Measurements from ENCODE around the gene PRRT1. TPM values are rescaled to one million over a fixed set of nuclear protein-coding genes. Genes with fewer than 3 reads are reported as not detected.

Gene PRRT1
- total RNA-seq: 1 to 10 TPM; 1.1 to 1.6 TPM

DNA sequence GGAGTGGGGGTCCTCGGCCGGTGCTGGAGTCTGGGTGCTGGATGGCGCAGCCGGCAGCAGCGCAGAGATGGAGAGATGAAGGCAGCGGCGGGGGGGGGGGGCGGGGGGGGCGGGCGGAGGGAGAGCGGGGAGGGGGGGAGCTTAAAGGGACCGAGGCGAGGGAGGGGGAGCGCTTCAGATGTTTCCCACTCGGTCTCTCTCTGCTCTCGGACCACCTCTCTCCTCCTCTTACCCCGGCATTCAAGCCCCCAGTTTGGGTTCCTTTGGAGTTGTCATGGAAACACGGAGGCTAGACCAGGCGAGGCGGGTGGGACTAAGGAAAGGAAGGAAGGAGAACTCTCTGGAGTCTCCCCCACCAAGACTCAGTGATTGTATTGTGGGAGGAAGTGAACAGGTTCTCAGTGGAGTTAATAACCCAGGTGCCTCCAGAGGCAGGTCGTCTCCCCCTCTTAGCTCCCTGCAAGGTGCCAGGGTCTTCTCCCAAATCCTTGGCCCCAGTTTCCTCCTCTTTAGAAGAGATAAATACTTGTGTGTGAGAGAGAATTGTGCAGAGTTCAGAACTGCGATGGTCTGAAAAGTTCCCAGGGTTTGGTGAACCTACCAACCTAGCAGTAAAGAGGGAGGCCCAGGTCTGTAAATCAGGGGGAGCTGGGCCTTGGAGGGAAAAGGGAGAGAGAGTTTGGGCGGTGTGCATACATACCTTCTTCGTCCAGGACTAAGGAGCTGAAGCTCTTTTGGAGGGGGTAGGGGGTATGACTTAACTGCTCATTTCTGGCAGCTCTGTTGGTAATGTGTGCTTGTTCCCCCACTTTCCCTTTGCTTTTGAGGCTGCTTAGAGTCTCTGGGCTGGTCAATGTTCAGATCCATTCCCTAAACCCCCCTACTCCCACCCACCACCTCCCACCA lies at the start of gene PRRT1:
TSS of gene PRRT1 (minus strand) at position 77 of the 906 bp plus-strand sequence. CDS start 112 bp downstream, outside the sequence.
- Mint-ChIP-seq H3K4me3 (peak within 1 kb of the TSS; percentile 85), H3K4me1 (ENCODE audit: low read depth) (peaks cover 55% of the 10 kb centered on the region), H3K36me3 (ENCODE audit: low read depth) (peaks cover 6% of the 10 kb centered on the region), H3K27ac (peak within 1 kb of the TSS; percentile 97), H3K27me3 (peaks cover 22% of the 10 kb centered on the region), H3K9me3 (no peaks in the 10 kb centered on the region)
- intact Hi-C loops (cut with micrococcal nuclease): no loop called here
- DNase-seq (peak; percentile 10), ATAC-seq (no peak)
- POLR2A ChIA-PET: interaction anchor here (0.6 to 1.0 kb wide), 2 partner anchors 16 to 1355 kb away, joined by 3 read pairs; no protein-coding TSS in a partner anchor
- CTCF ChIA-PET: interaction anchor here (1.2 to 2.9 kb wide), 3 partner anchors 23 to 104 kb away, joined by 6 to 8 read pairs (median 6); partner anchors contain the start of genes ATF6B and FKBPL
- TF ChIP-seq, protein P1, sequence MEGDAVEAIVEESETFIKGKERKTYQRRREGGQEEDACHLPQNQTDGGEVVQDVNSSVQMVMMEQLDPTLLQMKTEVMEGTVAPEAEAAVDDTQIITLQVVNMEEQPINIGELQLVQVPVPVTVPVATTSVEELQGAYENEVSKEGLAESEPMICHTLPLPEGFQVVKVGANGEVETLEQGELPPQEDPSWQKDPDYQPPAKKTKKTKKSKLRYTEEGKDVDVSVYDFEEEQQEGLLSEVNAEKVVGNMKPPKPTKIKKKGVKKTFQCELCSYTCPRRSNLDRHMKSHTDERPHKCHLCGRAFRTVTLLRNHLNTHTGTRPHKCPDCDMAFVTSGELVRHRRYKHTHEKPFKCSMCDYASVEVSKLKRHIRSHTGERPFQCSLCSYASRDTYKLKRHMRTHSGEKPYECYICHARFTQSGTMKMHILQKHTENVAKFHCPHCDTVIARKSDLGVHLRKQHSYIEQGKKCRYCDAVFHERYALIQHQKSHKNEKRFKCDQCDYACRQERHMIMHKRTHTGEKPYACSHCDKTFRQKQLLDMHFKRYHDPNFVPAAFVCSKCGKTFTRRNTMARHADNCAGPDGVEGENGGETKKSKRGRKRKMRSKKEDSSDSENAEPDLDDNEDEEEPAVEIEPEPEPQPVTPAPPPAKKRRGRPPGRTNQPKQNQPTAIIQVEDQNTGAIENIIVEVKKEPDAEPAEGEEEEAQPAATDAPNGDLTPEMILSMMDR (IDR thresholded peaks at IDR 0.05): no peak

DNA sequence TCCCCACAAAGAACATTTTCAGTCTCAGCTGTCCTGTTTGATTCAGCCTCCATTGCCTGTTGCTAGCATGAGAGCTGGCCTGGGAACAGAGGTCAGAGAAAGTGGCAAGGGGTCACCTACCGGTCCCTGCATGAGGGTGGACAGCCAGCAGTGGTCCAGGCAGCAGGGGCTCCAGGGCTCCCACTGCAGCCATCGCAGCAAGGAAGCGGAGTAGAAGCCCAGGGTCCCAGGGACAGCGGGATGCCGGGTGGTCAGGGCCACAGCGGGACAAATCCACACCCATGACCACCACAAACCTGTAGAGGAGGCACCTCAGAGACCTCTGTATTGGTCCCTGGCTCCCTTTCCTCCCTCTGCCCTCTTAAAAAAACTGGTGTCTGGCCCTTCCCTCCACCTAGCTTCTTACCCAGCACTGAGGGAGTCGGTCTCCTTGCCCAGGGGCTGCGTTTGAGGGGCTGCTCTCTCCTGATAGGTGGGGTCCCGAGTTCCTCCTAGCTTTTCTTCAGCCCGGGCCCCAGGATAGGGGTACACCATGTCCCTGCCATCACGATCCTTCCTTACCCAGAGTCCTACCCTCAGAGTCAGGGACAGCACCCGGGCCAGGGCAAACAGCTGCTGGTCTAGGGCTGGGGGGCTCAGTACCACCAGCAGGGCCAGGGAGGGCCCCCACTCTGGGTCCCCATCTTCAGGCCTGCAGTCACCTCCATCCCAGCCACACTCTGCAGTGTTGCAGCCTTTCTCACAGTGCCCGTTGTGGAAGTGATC lies 49.2 kb upstream of the PRRT1 start:
- no peak overlapping the region for H3K27ac Mint-ChIP-seq
- ATAC-seq (no peak), DNase-seq (no peak)
- no peaks in the 10 kb centered on the region for H3K36me3 Mint-ChIP-seq (ENCODE audit: low read depth)
- ChIA-PET POLR2A (interaction anchor here (0.5 kb wide), 1 partner anchor 15 kb away, joined by 3 read pairs; no protein-coding TSS in a partner anchor), CTCF (no interaction called here)
- intact Hi-C loops (cut with micrococcal nuclease): no loop called here
- no peaks in the 10 kb centered on the region for H3K27me3 Mint-ChIP-seq
- no peak overlapping the region for H3K4me3 Mint-ChIP-seq
- H3K9me3 Mint-ChIP-seq: no peaks in the 10 kb centered on the region
- TF ChIP-seq, protein P1 (IDR thresholded peaks at IDR 0.05): no peak
- H3K4me1 Mint-ChIP-seq (ENCODE audit: low read depth): peaks cover 5% of the 10 kb centered on the region

GRCh38 chr6:32198866-32199265 lies 47.1 kb upstream of the PRRT1 start:
- no peak overlapping the region for H3K4me3 Mint-ChIP-seq
- TF ChIP-seq, protein P1 (IDR thresholded peaks at IDR 0.05): no peak
- H3K27me3 Mint-ChIP-seq: no peaks in the 10 kb centered on the region
- ChIA-PET POLR2A (no interaction called here), CTCF (no interaction called here)
- H3K4me1 Mint-ChIP-seq (ENCODE audit: low read depth): peaks cover 16% of the 10 kb centered on the region
- no peaks in the 10 kb centered on the region for H3K36me3 Mint-ChIP-seq (ENCODE audit: low read depth)
- ATAC-seq: no peak
- intact Hi-C loops (cut with micrococcal nuclease): no loop called here
- no peak overlapping the region for H3K27ac Mint-ChIP-seq
- H3K9me3 Mint-ChIP-seq: no peaks in the 10 kb centered on the region
- no peak for DNase-seq

GRCh38 chr6:32198345-32198696 lies 46.6 kb upstream of the PRRT1 start:
- TF ChIP-seq, protein P1 (IDR thresholded peaks at IDR 0.05): no peak
- no peak for ATAC-seq
- Mint-ChIP-seq H3K4me3 (no peak overlapping the region), H3K4me1 (ENCODE audit: low read depth) (peaks cover 21% of the 10 kb centered on the region), H3K27me3 (no peaks in the 10 kb centered on the region), H3K9me3 (no peaks in the 10 kb centered on the region), H3K36me3 (ENCODE audit: low read depth) (no peaks in the 10 kb centered on the region), H3K27ac (no peak overlapping the region)
- no peak for DNase-seq
- intact Hi-C loops (cut with micrococcal nuclease): no loop called here
- ChIA-PET CTCF (interaction anchor here (1.2 kb wide), 1 partner anchor 55 kb away, joined by 3 read pairs; no protein-coding TSS in a partner anchor), POLR2A (interaction anchor here (1.6 kb wide), 1 partner anchor 55 kb away, joined by 3 read pairs; no protein-coding TSS in a partner anchor)
